ENCODE results near the gene CCNF.

CCNF gene, protein sequence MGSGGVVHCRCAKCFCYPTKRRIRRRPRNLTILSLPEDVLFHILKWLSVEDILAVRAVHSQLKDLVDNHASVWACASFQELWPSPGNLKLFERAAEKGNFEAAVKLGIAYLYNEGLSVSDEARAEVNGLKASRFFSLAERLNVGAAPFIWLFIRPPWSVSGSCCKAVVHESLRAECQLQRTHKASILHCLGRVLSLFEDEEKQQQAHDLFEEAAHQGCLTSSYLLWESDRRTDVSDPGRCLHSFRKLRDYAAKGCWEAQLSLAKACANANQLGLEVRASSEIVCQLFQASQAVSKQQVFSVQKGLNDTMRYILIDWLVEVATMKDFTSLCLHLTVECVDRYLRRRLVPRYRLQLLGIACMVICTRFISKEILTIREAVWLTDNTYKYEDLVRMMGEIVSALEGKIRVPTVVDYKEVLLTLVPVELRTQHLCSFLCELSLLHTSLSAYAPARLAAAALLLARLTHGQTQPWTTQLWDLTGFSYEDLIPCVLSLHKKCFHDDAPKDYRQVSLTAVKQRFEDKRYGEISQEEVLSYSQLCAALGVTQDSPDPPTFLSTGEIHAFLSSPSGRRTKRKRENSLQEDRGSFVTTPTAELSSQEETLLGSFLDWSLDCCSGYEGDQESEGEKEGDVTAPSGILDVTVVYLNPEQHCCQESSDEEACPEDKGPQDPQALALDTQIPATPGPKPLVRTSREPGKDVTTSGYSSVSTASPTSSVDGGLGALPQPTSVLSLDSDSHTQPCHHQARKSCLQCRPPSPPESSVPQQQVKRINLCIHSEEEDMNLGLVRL

DNA sequence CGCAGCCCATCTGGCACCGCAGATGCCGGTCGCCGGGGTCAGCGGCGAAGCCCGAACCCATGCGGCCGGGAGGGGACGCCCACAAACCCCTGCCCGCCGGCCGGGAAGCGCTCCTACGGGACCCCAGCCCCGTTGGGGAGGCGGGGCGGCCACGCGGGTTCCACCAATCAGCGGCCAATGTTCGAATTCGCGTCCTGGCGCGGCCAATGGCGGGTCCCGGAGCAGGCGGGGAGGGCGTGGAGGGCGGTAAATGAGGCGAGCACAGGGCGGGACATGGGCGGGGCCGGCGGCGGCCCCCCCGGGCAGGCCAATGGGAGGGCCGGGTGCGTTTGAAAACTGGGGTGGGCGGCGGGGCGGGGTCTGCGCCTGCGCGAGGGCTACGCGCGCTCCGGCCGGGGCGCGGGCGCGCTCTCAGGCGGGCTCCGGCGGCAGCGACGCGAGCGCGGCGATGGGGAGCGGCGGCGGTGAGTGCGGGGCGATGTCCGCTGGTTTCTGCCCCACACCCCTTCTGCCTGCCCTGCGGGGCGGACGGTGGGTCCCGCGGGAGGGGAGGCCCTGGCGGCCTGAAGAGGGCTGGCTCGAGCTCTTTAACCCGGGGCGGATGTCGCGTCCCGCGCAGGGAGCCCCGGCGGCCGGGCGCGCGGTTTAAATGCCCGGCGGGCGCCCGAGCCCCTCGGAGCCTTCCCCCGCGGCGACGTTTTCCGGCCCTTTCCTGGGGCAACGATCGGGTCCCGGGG lies at the start of gene CCNF:
Gene CCNF, plus strand, starts transcription at position 414 of the 737 bp plus-strand sequence. Its CDS starts 35 bp downstream, at position 449.
- no peaks in the 10 kb centered on the region for H3K9me3 ChIP-seq (ENCODE audit: insufficient read depth, low read length, severe bottlenecking)
- peak within 1 kb of the TSS; percentile 88 for H3K27ac ChIP-seq (ENCODE audit: low read length)
- H3K79me2 ChIP-seq (ENCODE audit: insufficient read depth, low read length): peaks cover 50% of the 10 kb centered on the region
- peak within 1 kb of the TSS; percentile 66 to 78 for H3K4me3 ChIP-seq (ENCODE audit: low read depth in 1 of 2, low read length in 2 of 2)
- TF ChIP-seq EZH2 (IDR thresholded peaks at IDR 0.05; ENCODE audit: borderline replicate concordance, low read depth, low read length, severe bottlenecking): no peak
- TF ChIP-seq, protein P1, sequence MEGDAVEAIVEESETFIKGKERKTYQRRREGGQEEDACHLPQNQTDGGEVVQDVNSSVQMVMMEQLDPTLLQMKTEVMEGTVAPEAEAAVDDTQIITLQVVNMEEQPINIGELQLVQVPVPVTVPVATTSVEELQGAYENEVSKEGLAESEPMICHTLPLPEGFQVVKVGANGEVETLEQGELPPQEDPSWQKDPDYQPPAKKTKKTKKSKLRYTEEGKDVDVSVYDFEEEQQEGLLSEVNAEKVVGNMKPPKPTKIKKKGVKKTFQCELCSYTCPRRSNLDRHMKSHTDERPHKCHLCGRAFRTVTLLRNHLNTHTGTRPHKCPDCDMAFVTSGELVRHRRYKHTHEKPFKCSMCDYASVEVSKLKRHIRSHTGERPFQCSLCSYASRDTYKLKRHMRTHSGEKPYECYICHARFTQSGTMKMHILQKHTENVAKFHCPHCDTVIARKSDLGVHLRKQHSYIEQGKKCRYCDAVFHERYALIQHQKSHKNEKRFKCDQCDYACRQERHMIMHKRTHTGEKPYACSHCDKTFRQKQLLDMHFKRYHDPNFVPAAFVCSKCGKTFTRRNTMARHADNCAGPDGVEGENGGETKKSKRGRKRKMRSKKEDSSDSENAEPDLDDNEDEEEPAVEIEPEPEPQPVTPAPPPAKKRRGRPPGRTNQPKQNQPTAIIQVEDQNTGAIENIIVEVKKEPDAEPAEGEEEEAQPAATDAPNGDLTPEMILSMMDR (IDR thresholded peaks at IDR 0.05; ENCODE audit: borderline replicate concordance, extremely low read depth, low read length, poor library complexity, severe bottlenecking): peak; percentile 6
- H2AFZ ChIP-seq (ENCODE audit: low read depth, low read length): peak within 1 kb of the TSS; percentile 95
- H3K27me3 ChIP-seq (ENCODE audit: insufficient read depth, low read length, poor library complexity): no peaks in the 10 kb centered on the region
- H3K4me1 ChIP-seq (ENCODE audit: insufficient read depth, low read length): peaks cover 48% of the 10 kb centered on the region
- peaks cover 33% of the 10 kb centered on the region for H4K20me1 ChIP-seq (ENCODE audit: insufficient read depth, low read length)
- DNase-seq (peak; percentile 99), ATAC-seq (ENCODE audit: insufficient read depth, low read depth) (peak; percentile 93)
- H3K9ac ChIP-seq (ENCODE audit: low read depth, low read length): peak within 1 kb of the TSS; percentile 97
- H3K4me2 ChIP-seq (ENCODE audit: insufficient read depth, low read length): peak within 1 kb of the TSS; percentile 93
- H3K36me3 ChIP-seq (ENCODE audit: insufficient read depth, low read length): peaks cover 40% of the 10 kb centered on the region

DNA sequence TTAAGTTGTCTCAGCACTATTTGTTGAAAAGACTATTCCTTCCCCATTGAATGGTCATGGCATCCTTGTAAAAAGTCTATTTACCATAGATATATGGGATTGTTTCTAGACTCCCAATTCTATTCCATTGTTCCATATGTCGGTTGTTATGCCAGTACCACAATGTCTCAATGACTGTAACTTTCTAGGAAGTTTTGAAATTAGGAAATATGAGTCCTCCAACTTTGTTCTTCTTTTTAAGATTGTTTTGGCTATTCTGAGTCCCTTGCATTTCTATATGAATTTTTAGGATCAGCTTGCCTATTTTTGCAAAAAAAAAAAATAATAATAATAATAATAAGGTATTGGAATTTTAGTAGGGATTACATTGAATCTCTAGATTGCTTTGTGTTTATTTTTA lies 45.7 kb upstream of the CCNF start:
- Histone ChIP-seq H3K36me3 (ENCODE audit: insufficient read depth, low read length) (no peaks in the 10 kb centered on the region), H3K27me3 (ENCODE audit: insufficient read depth, low read length, poor library complexity) (no peaks in the 10 kb centered on the region), H2AFZ (ENCODE audit: low read depth, low read length) (no peak overlapping the region), H3K79me2 (ENCODE audit: insufficient read depth, low read length) (no peaks in the 10 kb centered on the region), H4K20me1 (ENCODE audit: insufficient read depth, low read length) (no peaks in the 10 kb centered on the region), H3K4me2 (ENCODE audit: insufficient read depth, low read length) (no peak overlapping the region), H3K9me3 (ENCODE audit: insufficient read depth, low read length, severe bottlenecking) (peaks cover 2% of the 10 kb centered on the region), H3K4me3 (ENCODE audit: low read depth in 1 of 2, low read length in 2 of 2) (no peak overlapping the region), H3K27ac (ENCODE audit: low read length) (no peak overlapping the region), H3K4me1 (ENCODE audit: insufficient read depth, low read length) (no peaks in the 10 kb centered on the region), H3K9ac (ENCODE audit: low read depth, low read length) (no peak overlapping the region)
- DNase-seq (no peak), ATAC-seq (ENCODE audit: insufficient read depth, low read depth) (no peak)
- TF ChIP-seq, protein P1 (IDR thresholded peaks at IDR 0.05; ENCODE audit: borderline replicate concordance, extremely low read depth, low read length, poor library complexity, severe bottlenecking): no peak
- TF ChIP-seq EZH2 (IDR thresholded peaks at IDR 0.05; ENCODE audit: borderline replicate concordance, low read depth, low read length, severe bottlenecking): no peak

DNA sequence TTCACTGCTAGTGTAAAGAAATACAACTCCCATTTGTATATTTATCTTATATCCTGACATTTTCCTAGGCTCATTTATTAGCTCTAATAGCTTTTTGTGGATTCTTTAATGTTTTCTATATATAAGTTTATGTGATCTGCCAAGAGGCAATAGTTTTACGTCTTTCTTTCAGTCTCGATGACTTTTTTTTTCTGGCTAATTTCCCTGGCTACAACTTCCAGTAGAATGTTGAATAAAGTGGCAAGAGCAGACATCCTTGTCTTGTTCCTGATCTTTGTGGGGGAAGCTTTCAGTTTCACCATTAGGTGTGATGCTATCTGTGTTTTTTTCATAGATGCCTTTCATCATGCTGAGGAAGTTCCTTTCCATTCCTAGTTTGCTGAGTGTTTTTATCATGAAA lies 44.8 kb upstream of the CCNF start:
- Histone ChIP-seq H3K4me3 (ENCODE audit: low read depth in 1 of 2, low read length in 2 of 2) (no peak overlapping the region), H4K20me1 (ENCODE audit: insufficient read depth, low read length) (no peaks in the 10 kb centered on the region), H3K27ac (ENCODE audit: low read length) (no peak overlapping the region), H3K27me3 (ENCODE audit: insufficient read depth, low read length, poor library complexity) (no peaks in the 10 kb centered on the region), H3K9me3 (ENCODE audit: insufficient read depth, low read length, severe bottlenecking) (peaks cover 9% of the 10 kb centered on the region), H3K79me2 (ENCODE audit: insufficient read depth, low read length) (no peaks in the 10 kb centered on the region), H2AFZ (ENCODE audit: low read depth, low read length) (no peak overlapping the region), H3K4me2 (ENCODE audit: insufficient read depth, low read length) (no peak overlapping the region), H3K4me1 (ENCODE audit: insufficient read depth, low read length) (no peaks in the 10 kb centered on the region), H3K36me3 (ENCODE audit: insufficient read depth, low read length) (no peaks in the 10 kb centered on the region), H3K9ac (ENCODE audit: low read depth, low read length) (no peak overlapping the region)
- ATAC-seq (ENCODE audit: insufficient read depth, low read depth): no peak
- TF ChIP-seq, protein P1 (IDR thresholded peaks at IDR 0.05; ENCODE audit: borderline replicate concordance, extremely low read depth, low read length, poor library complexity, severe bottlenecking): no peak
- TF ChIP-seq EZH2 (IDR thresholded peaks at IDR 0.05; ENCODE audit: borderline replicate concordance, low read depth, low read length, severe bottlenecking): no peak
- no peak for DNase-seq

All from DND-41 (cell line).